Activated T-helper 1 cell treated with Interleukin-2 at 50 U/mL for 16 hours (primary cell): ENCODE results near the gene NFIC.
"Not testable (repeated sequence)": the region's sequence is repeated elsewhere in the genome, so short reads cannot be mapped to it uniquely, and the experiment has no call there.

ENCODE experiments used
- DNase-seq: peaks from one replicate; pipeline ENCODE4 v3.0.0-alpha.2; 2020; ENCODE audit warnings: low read depth

The NFIC gene

DNA sequence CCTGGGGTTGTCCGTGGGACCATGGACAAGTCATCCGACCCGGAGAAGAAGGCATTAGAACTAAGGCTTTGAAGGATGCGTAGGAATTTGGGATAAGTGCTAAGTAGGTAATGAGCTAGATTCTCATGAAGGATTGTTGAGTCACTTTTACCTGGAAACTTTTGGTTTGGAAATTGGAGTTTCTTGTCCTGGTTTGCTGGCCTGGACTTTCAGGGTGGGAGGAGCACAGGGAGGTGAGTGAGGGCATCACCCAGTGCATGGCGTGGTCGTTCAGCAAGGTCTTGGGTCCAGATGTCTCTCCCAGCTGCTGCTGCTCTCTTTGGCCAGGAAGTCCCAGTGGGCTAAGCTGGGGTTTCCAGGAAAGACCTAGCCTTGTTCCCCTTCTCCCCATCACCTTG is 7.6 kb downstream of the NFIC start:
- no peak for DNase-seq

DNA sequence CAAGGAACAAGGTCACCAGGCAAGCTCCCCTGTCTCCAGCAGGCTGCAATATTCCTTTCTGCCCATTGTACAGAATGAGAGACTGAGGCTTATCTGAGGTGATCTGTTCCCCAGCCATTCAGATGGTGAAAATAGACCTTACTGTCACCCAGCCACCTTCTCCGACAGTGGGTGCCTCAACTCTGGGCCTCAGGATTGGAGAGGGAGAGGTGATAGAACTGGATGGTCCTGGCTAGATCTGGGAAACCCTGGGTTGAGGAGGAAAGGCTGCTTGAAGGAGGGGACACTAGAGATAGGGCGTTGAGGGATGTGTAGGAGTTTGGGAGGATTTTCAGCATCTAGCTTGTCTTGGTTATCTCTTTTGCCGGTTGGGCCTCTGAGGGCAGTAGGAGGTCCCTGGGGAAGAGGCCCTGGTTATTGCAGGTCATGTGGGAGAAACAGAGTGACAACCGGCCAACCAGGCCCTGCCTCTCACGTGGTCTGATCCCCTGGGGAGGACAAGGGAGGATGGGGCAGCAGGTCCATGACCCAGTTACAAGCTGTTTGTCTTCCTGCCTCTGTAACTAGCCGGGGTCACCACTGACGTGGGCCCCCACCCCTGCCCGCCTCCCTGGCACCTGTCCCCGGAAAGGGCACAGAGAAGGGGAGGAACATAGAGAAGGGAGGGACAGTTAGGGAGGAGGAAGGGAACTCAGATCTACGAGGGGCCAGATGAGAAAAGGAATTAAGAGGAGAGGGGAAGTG is 8.2 kb downstream of the NFIC start:
- DNase-seq: no peak

DNA sequence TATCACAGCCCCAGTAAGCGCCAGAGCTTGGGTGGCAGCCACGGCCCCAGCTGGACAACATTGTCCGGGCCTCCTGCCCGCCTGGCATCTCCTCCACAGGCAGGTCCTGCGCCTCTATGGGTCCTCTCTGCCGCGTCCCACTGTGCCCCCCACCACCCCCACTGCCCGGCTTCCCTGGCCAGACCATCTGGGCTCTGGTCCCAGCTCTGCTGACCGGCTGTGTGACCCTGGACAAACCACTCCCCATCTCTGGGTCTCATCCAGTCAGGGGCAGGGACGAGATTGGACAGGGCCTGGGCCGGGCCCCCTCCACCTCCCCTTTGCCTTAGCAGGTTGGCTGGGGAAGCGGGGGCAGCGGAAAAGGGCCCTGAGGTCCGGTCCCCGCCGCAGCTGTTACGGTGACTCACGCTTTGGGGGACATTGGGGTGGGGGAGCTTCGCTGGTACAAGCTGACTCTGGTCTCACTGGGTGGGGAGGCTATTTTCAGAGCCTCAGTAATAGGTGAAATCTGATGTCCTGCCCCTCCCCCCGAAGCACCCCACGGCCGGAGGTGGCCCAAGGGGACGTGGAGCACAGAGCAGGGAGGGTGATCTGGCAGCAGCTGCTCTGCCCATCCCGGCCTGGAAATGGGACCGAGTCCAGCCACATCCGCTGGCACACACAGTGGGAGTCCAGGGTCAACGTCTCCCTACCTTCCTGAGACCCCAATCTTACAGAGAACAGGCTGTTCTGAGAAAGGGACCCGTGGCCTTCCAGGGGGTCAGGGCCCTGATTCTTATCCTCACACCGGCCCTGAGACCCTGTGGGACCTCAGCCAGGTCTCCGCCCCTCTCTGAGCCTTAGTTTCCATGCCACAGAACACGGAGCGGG is 9.1 kb downstream of the NFIC start:
- no peak for DNase-seq

DNA sequence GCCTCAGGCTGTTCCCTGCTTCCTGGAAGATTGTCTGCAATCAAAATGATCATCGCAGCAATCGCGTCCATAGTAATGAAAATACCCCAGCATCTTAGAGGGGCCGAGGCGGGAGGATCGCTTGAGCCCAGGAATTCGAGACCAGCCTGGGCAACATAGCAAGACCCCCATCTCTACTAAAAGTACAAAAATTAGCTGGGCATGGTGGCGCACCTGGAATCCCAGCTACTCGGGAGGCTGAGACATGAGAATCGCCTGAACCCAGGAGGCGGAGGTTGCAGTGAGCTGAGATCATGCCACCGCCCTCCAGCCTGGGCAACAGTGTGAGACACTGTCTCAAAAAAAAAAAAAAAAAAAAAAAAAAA is 9.7 kb downstream of the NFIC start:
- not testable (repeated sequence) for DNase-seq

DNA sequence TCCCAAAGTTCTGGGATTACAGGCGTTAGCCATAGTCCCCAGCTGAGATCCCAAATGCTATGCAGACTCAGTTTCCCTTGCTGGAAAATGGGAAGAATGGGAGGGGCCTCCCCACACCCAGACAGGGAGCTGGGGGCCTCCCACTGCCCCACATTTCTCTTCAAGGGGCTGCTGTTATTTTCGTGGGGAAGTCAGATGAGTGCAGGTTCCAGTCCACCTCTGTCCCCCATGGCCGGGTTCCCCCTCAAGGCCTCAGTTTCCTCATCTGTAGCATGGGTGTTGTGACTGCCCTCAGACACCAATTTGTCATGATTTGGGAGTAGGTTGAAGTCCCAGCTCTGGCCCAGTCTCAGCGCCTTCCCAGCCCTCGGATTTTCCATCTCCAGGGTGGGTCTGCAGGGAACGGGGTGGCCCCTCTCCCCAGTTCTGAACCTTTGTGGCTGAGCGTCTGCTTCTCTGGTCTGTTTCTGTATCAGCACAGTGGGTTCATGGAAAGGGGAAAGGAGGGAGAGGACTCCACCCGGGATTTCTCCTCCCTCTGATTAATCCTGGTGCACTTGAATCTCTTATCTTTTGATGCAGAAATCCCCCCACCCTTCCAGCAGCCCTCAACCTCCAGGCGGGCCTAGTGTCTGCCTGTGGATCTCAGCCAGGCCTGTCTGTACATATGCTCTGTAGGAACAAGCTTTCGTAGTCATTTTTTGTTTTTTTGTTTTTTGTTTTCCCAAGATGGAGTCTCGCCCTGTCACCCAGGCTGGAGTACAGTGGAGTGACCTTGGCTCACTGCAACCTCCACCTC is 12.2 kb downstream of the NFIC start:
- no peak for DNase-seq

DNA sequence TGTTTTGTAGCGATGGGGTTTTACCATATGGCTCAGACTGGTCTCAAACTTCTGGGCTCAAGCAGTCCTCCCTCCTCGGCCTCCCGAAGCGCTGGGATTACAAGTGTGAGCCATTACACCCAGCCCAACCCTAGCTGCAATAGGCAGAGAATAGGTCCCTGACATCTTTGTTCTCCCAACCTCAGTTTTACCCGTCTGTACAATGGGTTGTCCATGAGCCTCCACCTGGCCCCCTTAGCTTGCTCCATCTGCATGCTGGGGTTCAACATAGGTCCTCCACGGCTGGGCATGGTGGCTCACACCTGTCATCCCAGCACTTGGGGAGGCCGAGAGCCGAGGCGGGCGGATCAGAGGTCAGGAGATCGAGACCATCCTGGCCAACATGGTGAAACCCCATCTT is 14.4 kb downstream of the NFIC start:
- no peak for DNase-seq

DNA sequence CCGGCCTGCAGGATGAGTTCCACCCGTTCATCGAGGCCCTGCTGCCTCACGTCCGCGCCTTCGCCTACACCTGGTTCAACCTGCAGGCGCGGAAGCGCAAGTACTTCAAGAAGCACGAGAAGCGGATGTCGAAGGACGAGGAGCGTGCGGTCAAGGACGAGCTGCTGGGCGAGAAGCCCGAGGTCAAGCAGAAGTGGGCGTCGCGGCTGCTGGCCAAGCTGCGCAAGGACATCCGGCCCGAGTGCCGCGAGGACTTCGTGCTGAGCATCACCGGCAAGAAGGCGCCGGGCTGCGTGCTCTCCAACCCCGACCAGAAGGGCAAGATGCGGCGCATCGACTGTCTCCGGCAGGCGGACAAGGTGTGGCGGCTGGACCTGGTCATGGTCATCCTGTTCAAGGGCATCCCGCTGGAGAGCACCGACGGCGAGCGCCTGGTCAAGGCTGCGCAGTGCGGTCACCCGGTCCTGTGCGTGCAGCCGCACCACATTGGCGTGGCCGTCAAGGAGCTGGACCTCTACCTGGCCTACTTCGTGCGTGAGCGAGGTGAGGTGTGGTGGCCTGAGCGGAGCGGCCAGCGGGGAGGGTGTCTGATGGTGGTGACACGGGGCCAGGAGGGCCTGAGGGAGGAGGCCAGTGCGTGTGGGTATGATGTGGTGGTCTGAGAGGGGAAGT is 15.5 kb downstream of the NFIC start:
- no peak for DNase-seq

DNA sequence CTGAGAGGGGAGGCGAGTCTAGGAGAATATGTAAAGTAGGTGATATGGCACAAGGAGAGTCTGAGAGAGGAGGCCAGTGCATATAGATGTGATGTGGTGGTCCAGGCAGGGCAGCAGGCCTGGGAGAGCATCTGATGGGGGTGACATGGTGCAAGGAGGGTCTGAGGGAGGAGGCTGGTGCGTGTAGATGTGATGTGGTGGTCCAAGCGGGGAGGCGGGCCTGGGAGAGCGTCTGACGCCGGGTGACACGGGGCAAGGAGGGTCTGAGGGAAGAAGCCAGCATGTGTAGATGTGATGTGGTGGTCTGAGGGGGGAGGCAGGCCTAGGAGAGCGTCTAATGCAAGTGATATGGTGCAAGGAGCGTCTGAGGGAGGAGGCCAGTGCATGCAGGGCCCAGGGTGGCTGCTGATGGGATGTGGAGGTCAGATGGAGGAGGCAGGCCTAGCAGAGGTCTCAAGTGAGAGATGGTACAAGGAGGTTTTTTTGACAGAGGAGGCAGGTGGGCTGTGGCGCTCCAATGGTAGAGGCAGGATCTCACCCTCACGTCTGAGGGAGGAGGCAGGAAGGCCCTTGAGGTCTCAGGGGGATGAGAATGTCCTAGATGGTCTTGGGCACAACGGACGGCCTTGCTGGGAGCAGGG is 16.2 kb downstream of the NFIC start:
- DNase-seq: no peak

DNA sequence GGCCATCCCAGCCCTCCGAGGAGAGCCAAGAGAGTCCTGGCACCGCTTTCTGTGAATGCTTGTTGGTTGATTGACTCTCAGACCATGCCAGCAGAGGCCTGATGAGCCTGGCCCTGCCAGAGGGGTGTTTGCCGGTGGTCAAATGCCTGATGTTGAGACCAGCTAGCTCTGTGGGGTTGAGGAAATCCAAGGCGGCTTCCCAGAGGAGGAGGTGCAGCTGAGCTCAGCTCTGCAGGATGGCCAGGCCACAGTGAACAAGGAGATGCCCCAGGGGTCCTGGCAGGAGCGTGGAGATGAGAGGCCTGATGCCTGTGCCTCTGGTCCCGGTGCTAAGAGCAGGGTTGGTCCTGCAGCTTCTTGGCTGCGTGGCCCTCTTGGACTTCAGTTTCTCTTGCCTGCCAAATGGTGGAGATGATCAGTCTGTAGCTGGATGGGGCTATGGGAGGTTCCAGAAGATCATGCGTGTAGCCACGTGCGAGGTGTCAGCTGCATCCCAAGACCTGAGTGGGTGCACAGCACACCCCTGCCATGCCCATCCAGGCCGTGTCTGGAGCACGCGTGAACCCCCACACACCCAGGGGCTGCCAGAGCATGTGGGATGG is 16.8 kb downstream of the NFIC start:
- no peak for DNase-seq

DNA sequence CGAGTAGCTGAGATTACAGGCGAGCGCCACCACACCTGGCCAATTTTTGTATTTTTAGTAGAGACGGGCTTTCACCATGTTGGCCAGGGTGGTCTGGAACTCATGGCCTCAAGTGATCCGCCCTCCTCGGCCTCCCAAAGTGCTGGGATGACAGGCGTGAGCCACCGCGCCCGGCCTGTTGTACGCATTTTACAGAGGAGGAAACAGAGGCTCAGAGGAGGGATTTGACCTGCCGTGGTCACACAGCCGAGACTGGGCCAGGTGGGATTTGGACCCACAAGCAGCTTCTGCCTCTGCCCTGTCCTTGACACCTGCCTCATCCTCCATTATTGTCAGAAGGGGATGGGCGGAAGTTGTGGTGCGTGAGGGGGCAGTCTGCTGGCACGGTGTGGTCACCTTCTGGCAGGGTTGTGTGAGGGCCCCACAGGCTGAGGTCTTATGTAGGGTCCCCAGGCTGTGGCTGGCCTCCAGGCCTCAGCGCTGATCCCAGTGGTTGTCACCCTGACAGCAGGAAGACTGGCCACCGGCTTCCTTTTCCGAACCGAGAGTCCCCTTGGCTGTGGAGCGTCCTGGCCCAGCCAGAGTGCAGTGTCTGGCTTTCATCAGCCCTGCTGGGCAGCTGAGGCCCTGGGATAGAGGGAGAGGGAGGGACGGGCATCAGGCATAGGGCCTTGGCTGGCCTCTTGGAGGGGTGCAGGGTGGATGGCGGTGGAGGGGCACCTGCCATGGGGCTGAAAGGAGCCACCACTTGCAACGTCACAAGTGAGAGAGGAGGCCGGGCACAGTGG is 20.3 kb downstream of the NFIC start:
- DNase-seq: no peak

DNA sequence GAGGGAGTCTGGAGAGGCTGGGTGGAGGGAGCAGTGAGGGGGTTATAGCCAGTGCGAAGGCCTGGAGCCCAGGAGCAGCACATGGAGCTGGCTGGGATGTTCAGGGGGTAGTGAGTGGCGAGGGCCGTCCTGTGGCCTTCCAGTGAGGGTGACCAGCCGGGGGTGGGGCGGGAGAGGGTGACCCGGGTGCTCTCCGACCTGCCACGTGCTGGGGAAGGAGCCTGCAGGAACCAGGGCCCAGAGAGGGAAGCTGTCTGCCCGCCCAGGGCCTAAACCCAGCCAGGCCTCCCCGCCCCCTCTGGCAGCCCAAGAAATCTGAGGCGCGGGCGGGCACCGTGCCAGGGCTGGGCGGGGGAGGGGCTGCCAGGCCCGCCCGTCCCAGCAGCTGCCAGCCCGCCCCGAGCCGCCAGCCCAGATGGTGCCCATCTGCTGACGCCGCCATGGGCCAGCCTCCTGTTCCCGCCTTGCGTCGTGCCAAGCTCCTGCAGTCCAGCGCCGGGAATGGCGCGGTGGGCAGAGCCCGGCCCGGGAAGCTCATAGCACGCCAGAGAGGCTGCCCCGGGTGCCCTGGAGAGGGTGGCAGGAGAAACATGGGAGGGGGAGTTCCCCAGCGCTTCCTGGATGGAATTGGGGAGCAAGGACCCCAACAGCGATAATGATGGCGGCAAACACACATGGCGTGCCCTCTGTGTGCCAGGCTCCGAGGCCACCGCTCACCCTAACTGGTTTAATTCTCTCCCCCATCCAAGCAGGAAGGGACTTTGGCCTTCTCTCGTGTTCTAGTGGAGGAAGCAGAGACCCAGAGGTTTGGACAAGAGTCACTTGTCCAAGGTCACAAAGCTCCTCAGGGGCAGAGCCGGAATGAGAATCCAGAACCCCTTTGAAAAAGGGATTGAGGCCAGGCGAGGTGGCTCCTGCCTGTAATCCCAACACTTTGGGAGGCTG is 21.5 kb downstream of the NFIC start:
- no peak for DNase-seq

DNA sequence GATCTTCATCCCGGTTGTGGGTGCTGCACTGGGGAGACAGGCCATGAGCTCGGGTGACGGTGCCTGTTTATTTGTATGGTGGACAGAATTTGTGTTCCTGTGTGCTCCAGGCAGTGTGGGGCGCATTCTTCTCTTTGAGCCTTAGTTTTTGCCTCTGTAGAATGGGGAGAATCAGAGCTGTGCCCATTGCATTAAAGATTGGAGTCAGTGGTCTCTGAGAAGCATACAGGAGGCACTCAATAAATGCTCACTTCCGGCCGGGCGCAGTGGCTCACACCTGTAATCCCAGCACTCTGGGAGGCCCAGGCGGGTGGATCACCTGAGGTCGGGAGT is 23.0 kb downstream of the NFIC start:
- no peak for DNase-seq

DNA sequence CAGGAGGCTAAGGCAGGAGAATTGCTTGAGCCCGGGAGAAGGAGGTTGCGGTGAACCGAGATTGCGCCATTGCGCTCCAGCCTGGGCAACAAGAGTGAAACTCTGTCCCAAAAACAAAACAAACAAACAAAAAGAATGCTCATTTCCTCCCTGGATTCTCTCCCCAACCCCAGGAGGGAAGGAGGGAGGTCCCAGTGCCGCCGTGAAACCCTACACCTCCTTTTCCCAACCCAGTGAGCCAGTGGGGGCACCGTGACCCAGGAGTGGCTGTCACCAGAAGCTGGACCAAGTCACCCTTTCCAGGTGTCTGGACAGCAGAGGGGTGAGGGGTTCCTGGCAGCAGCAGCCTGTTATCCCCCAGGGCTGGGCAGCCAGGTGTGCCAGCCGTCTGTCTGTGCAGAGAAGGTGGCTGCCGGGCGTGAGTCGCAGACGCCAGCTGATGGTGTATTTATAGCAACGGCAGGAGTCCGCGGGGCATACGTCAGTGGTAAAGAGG is 23.5 kb downstream of the NFIC start:
- no peak for DNase-seq

DNA sequence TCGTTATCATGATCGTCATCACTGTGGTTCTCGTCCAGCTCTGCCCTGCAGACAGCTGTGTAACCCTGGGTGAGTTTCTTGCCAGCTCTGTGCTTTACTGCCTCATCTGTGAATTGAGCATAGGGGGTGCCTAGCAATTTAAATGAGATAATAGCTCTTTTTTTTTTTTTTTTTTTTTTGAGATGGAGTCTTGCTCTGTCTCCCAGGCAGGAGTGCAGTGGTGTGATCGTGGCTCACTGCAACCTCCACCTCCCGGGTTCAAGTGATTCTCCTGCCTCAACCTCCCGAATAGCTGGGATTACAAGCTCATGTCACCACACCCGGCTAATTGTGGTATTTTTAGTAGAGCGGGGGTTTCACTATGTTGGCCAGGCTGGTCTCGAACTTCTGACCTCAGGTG is 25.5 kb downstream of the NFIC start:
- not testable (repeated sequence) for DNase-seq

DNA sequence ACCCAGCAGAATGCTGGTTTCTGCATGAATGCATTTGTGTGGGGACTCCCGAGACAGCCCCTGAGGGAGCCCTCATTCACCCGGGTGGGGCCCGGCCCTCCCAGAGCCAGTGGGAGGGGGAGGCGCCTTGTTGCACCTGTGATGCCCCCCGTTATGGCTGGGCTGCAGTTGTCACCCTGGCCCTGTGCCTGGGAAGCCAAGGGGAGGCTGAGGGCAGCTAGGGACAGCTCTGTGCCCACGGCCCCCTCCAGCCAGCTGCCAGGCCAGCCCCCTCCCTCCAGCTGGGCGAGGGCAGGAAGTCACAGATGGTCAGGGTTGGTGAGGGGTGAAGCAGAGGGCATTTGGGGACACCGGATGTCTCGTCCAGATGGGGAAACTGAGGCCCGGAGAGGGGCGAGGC is 26.1 kb downstream of the NFIC start:
- no peak for DNase-seq

DNA sequence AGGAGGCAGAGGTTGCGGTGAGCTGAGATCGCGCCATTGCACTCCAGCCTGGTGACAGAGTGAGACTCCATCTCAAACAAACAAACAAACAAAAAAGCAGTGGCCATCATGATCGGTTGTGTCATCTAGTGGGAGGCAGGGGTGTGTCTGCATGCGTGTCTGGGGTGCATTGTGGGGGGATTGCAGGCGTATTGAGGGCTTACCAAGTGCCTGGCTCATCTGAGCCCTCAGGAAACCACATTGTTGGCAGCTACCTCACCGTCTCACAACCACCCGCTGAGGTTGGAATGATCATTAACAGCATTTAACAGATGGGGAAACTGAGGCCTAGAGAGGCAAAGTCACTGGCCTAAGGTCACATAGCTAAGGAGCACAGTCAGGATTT is 30.5 kb downstream of the NFIC start:
- no peak for DNase-seq

DNA sequence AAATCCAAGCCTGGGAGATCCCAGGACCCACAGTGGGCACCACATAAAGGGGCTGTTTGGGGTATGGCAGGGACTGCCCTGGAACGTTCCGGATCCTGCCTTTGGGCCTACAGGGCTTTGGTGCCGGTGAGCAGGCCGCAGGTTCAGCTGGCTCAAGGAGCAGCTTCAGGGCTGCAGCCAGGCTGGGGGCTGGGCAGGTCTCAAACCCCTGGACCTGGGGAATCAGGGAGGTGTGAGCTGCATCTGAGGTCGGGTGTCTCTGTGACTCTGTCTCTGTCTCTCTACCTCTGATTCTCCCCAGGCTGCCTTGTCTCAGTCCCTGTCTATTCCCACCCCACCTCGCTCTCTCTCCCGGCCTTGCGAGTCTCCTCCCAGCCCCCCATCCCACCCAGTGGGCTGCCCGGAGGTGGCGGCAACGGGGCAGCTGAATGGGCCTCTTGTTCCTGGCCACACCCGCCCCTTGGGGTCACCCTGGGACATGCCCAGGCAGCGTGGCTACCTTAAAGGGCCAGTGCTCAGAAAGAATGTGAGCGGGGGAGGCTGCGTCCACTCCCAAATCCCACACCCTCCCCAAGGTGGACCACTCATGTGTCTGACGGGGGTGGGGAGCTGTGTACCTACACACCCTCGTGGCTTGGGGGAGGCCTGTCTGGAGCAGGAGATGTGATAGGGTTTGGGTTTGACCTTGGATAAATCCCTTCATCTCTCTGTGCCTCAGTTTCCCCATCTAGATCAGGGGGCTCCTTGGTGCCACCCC is 31.1 kb downstream of the NFIC start:
- DNase-seq: no peak

DNA sequence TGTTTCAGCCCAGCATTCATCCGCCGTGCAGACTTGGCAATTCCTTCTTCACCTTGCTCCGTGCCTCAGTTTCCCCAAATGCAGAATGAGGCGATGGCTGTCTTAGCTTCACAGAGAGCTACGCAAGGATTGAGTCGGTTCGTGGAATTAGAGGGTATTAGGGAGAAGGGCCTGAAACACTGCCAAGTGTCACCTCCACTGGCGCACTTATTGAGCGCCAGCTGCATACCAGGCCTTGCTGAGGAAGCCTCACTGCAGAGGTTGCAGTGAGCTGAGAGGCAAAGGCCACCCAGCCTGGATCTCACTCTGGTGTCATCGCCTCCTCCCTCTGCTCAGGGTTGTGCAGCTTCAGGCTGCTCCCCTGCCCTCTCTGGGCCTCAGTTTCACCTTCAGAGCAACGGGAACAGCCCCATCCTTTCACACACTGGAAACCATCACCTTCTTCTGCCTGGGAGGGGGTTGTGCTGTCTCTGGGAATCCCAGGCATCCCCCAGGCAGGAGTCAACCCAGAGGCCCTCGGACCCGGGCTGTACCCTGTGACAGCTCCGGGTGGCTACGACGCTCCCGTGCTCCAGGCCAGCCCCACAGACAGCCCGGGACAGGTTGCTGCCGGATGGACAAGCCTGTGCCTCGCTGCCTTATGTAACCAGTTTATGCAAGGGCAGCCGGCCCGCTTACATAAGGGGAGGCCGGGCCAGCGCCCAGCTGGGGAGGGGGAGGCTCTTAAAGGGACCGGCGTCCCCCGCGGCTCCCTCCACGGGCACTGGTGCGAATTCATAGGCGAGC is 31.9 kb downstream of the NFIC start:
- no peak for DNase-seq
